CD4-positive, alpha-beta memory T cell (primary cell): ENCODE data around the gene PRUNE2. TPM values are rescaled to one million over a fixed set of nuclear protein-coding genes. Genes with fewer than 3 reads are reported as not detected.
"Not testable (repeated sequence)": the region's sequence is repeated elsewhere in the genome, so short reads cannot be mapped to it uniquely, and the experiment has no call there.

Experiments
- CTCF ChIA-PET: fragments of 350-600 bp; sonication (Branson Sonifier 250); formaldehyde crosslinking; loops from one replicate; lab custom pipeline; 2021; ENCODE audit warnings: inconsistent platforms; ENCODE audit not compliant: partially characterized antibody; lab: Charles Lee
- POLR2A ChIA-PET: fragments of 350-600 bp; sonication (Branson Sonifier 250); formaldehyde crosslinking; loops from one replicate; lab custom pipeline; 2021; ENCODE audit not compliant: partially characterized antibody; lab: Charles Lee
- DNase-seq, 5 donors: peaks; one replicate each; pipeline versions ENCODE4 v3.0.0 to v3.0.0-alpha.2; 2020 to 2022; ENCODE audit warnings: mixed read lengths in 1 of 5
- H3K27ac ChIP-seq: one replicate; pipeline ENCODE4 v1.7.0; 2013; ENCODE audit warnings: low read depth, low read length
- H3K27me3 ChIP-seq: 2 replicates; pipeline ENCODE4 v1.7.0; 2013; ENCODE audit warnings: mild to moderate bottlenecking, low read length, moderate library complexity; ENCODE audit not compliant: insufficient read depth
- H3K36me3 ChIP-seq: 2 replicates; pipeline ENCODE4 v1.7.0; 2013; ENCODE audit warnings: mild to moderate bottlenecking, low read length, moderate library complexity; ENCODE audit not compliant: insufficient read depth
- H3K4me1 ChIP-seq: 2 replicates; pipeline ENCODE4 v1.7.0; 2013; ENCODE audit warnings: mild to moderate bottlenecking, low read length, moderate library complexity; ENCODE audit not compliant: insufficient read depth
- H3K4me3 ChIP-seq, 2 donors: one replicate each; pipeline ENCODE4 v1.7.0; 2013; ENCODE audit warnings: low read length in 2 of 2, mild to moderate bottlenecking in 1 of 2
- H3K9me3 ChIP-seq, 2 donors: one replicate each; pipeline ENCODE4 v1.7.0; 2013; ENCODE audit warnings: low read length in 2 of 2, control low read depth in 1 of 2; ENCODE audit not compliant: control insufficient read depth in 1 of 2
- H3K27ac Mint-ChIP-seq, 7 donors: one replicate each; pipeline ENCODE4 v1.8.0; 2020 to 2021; ENCODE audit warnings: mixed read lengths in 7 of 7, mild to moderate bottlenecking in 6 of 7, inconsistent platforms in 3 of 7, moderate library complexity in 3 of 7
- H3K27me3 Mint-ChIP-seq, 2 donors: one replicate each; pipeline ENCODE4 v1.8.0; 2020 to 2021; ENCODE audit warnings: mixed read lengths in 2 of 2
- H3K36me3 Mint-ChIP-seq, 2 donors: one replicate each; pipeline ENCODE4 v1.8.0; 2020 to 2021; ENCODE audit warnings: mixed read lengths in 2 of 2, inconsistent platforms in 1 of 2, mild to moderate bottlenecking in 1 of 2
- H3K4me1 Mint-ChIP-seq, 4 donors: one replicate each; pipeline ENCODE4 v1.8.0; 2020 to 2021; ENCODE audit warnings: mixed read lengths in 4 of 4, mild to moderate bottlenecking in 1 of 4
- H3K4me3 Mint-ChIP-seq, 8 donors: one replicate each; pipeline ENCODE4 v1.8.0; 2020 to 2021; ENCODE audit warnings: mixed read lengths in 8 of 8, mild to moderate bottlenecking in 7 of 8, moderate library complexity in 6 of 8, inconsistent platforms in 3 of 8
- H3K9me3 Mint-ChIP-seq, 8 donors: one replicate each; pipeline ENCODE4 v1.8.0; 2020 to 2021; ENCODE audit warnings: mixed read lengths in 8 of 8, mild to moderate bottlenecking in 5 of 8, inconsistent platforms in 3 of 8, moderate library complexity in 1 of 8
- intact Hi-C: fragments of 100-400 bp; cut with micrococcal nuclease; formaldehyde crosslinking; loops from one replicate; pipeline ENCODE4 v1.15.1; 2023
- polyA plus RNA-seq, 2 donors: library from polyadenylated mRNA; unstranded; fragments of 300-500 nt; fragmentation: Illumina TruSeq; gene quantifications; one replicate each; pipeline ENCODE4 v1.2.3, GENCODE V29; 2021
- total RNA-seq, 2 experiments: library from RNA; stranded (reverse); gene quantifications; one replicate each; pipeline ENCODE4 v1.2.3, GENCODE V29; 2021

Gene PRUNE2
- total and polyA plus RNA-seq, 4 experiments from 2014 or later = 0.22 to 0.42 TPM; not detected in 2

DNA sequence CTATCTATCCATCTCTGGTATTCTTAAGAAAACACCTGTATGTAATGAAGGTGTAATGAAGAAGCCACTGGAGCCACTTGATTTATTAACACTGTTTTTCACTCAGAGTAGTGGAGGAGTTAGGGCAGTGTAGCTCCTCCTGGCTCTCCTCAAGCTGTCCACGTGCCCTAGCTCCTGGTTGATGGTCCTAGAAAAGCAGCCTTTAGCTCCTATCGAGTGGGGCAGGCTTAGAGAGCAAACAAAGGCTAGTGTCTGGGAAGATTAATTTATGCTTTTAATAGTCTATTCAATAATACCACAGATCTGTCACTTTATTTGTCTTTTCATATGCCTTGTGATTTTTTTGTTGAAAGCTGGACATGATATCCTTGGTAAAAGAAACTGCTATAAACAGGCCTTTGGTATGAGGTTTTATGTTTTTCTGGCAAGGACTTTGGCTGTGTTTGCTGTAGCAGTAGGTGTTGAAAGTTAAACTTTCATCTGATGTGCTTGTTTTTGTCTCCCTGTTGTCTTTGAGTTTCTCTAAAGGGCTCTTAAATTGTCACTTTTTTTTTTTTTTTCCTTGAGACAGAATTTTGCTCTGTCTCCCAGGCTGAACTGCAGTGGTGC is 305.8 kb downstream of the PRUNE2 start:
- ChIA-PET CTCF (interaction anchor here (0.9 kb wide), 1 partner anchor 9 kb away, joined by 3 read pairs; no protein-coding TSS in a partner anchor), POLR2A (no interaction called here)
- Mint-ChIP-seq H3K9me3 (no peaks in the 10 kb centered on the region), H3K4me3 (no peak overlapping the region), H3K36me3 (no peaks in the 10 kb centered on the region), H3K27ac (no peak overlapping the region), H3K4me1 (no peaks in the 10 kb centered on the region), H3K27me3 (no peaks in the 10 kb centered on the region)
- Histone ChIP-seq H3K27me3 (no peaks in the 10 kb centered on the region), H3K27ac (no peak overlapping the region), H3K4me3 (no peak overlapping the region), H3K36me3 (no peaks in the 10 kb centered on the region), H3K9me3 (no peaks in the 10 kb centered on the region), H3K4me1 (no peaks in the 10 kb centered on the region)
- DNase-seq = no peak
- intact Hi-C loops = no loop called here

DNA sequence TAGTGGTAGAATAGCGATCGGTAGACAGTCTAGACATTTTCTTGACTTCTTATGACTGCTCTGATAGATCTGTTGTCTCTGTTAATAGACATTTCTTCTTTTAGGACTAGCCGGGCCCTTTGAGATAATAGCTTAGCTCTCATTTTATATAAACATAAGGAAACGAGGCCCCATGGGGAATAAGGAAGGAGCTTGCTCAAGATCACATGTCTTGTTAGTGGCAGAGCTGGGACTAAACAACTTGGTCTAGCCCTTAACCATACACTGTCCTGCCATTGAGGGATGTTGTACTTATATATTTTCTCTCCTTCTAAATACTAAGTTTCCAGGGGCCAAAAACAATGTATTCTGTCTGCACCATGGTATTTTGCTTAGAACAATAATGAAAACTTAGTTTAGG is 306.9 kb downstream of the PRUNE2 start:
- Mint-ChIP-seq H3K4me3 (no peak overlapping the region), H3K36me3 (no peaks in the 10 kb centered on the region), H3K27ac (no peak overlapping the region), H3K4me1 (no peaks in the 10 kb centered on the region), H3K27me3 (peaks cover 0 to 4% of the 10 kb centered on the region in 2 donors), H3K9me3 (peaks cover 0 to 2% (median 0%) of the 10 kb centered on the region in 8 donors)
- Histone ChIP-seq H3K36me3 (no peaks in the 10 kb centered on the region), H3K27ac (no peak overlapping the region), H3K4me1 (no peaks in the 10 kb centered on the region), H3K4me3 (no peak overlapping the region), H3K9me3 (no peaks in the 10 kb centered on the region), H3K27me3 (no peaks in the 10 kb centered on the region)
- intact Hi-C loops = no loop called here
- ChIA-PET CTCF (no interaction called here), POLR2A (no interaction called here)
- no peak for DNase-seq

DNA sequence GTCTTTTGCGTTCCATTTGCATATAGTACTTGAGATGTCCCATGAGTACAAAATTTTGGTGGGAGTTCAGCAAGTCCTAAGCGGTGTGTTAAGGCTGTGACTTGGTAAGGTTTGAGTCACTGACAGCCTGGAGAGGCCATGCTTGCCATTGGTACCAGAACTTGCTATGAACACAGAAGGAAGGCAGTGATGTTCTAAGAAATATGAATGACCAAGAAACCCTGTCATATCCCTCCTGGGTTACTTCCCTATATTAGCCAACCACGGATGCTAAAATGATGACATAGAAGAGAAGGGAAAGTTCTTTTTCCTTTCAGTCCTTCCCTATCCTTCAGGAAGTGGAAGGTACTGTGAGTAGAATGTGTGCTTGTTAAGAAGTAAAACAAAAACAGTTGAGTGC is 310.3 kb downstream of the PRUNE2 start:
- ChIA-PET CTCF (no interaction called here), POLR2A (no interaction called here)
- no peak overlapping the region for H3K4me3 ChIP-seq
- no peak for DNase-seq
- H3K36me3 Mint-ChIP-seq = no peaks in the 10 kb centered on the region
- no peaks in the 10 kb centered on the region for H3K27me3 ChIP-seq
- H3K4me1 Mint-ChIP-seq = peaks cover 0 to 7% (median 2%) of the 10 kb centered on the region in 4 donors
- no peaks in the 10 kb centered on the region for H3K9me3 ChIP-seq
- H3K36me3 ChIP-seq = no peaks in the 10 kb centered on the region
- H3K27me3 Mint-ChIP-seq = peaks cover 0 to 4% of the 10 kb centered on the region in 2 donors
- peaks cover 0 to 2% (median 0%) of the 10 kb centered on the region in 8 donors for H3K9me3 Mint-ChIP-seq
- no peak overlapping the region for H3K27ac ChIP-seq
- H3K4me1 ChIP-seq = no peaks in the 10 kb centered on the region
- intact Hi-C loops = no loop called here
- no peak overlapping the region for H3K4me3 Mint-ChIP-seq
- H3K27ac Mint-ChIP-seq = no peak overlapping the region

DNA sequence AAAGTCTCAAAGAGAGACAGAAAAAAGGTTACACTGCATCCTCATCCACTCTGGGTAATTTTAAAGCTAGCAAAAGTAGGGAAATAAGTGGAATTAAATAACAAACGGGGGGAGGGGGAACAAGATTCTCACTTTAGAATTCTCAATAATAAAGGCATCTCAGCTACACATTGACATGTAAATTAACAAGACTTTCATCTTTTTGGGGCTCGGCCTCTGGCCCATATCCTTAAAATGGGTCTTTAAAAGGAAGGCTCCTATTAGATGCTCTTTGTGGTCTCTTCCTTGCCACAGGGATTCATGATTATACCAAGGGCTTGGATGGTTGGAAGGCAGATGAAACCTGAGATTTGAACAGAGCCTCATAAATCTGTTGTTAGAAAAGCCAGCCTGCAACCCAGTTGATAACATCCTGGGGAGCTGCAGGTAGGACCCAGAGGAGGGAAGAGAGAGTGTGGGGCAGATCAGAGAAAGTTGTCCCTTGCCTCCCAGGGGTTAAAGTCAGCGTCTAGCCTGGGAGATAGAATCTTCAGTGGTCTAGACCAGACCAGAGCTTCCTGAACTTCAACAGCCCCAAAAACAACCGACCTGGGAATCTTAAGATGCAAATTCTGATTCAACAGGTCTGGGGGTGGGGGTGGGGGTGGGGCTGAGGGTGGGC is 311.0 kb downstream of the PRUNE2 start:
- Mint-ChIP-seq H3K36me3 (no peaks in the 10 kb centered on the region), H3K4me3 (no peak overlapping the region)
- CTCF ChIA-PET = no interaction called here

DNA sequence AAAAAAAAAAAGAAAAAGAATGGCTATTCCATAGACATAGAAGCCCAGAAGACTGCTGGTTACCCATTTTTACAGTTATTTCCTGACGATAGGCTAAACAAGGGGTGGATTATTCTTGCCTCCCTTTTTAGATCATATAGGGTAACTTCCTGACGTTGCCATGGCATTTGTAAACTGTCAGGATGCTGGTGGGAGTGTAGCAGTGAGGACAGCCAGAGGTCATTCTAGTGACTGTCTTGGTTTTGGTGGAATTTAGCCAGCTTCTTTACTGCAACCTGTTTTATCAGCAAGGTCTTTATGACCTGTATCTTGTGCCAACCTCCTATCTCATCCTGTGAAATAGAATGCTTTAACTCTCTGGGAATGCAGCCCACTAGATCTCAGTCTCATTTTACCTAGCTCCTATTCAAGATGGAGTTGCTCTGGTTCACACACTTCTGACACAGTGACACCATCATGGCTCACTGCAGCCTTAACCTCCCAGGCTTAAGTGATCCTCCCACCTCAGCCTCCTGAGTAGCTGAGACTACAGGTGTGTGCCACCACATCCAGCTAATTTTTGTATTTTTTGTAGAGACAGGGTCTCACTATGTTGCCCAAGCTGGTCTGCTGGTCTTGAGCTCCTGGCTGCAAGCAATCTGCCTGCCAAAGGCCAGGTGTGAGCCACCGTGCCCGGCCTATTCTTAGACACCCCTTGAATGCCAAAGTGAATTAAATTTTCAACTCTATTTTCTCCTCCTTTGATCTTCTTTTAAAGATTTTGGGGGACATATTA is 311.8 kb downstream of the PRUNE2 start:
- H3K4me3 Mint-ChIP-seq, DNase-seq, H3K36me3 ChIP-seq, H3K9me3 ChIP-seq, H3K36me3 Mint-ChIP-seq, H3K4me3 ChIP-seq, H3K27ac ChIP-seq, H3K9me3 Mint-ChIP-seq, H3K27me3 Mint-ChIP-seq, POLR2A ChIA-PET, CTCF ChIA-PET, H3K27ac Mint-ChIP-seq, H3K4me1 ChIP-seq, H3K4me1 Mint-ChIP-seq, intact Hi-C loops, H3K27me3 ChIP-seq: not testable (repeated sequence)

More for the DNA sequence above, 311.0 kb downstream of the PRUNE2 start:
- Histone ChIP-seq H3K4me3 (no peak overlapping the region), H3K27ac (no peak overlapping the region), H3K36me3 (no peaks in the 10 kb centered on the region), H3K4me1 (no peaks in the 10 kb centered on the region), H3K9me3 (no peaks in the 10 kb centered on the region), H3K27me3 (no peaks in the 10 kb centered on the region)
- POLR2A ChIA-PET = no interaction called here
- Mint-ChIP-seq H3K27me3 (peaks cover 0 to 4% of the 10 kb centered on the region in 2 donors), H3K9me3 (peaks cover 0 to 2% (median 0%) of the 10 kb centered on the region in 8 donors), H3K27ac (no peak overlapping the region), H3K4me1 (peaks cover 0 to 7% (median 2%) of the 10 kb centered on the region in 4 donors)
- intact Hi-C loops = no loop called here
- no peak for DNase-seq

DNA sequence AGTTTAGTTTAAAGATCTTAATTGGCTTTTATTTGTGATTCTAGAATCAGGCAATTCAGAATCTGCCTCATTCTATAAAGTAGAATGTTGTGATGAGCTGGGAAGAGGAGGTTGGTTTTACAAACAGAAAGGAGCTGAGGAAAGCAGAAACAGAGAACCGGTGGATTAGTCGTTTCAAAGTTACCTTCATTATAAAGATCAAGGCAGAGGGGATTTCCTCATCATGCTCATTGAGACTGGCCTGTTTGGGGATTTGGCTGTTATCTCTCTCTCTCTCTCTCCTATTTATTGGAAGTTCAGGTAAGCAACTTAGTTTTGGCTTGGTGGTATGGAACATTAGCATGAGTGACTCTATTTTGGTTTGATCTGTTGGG is 313.0 kb downstream of the PRUNE2 start:
- H3K27me3 Mint-ChIP-seq = peaks cover 0 to 4% of the 10 kb centered on the region in 2 donors
- H3K27ac Mint-ChIP-seq = no peak overlapping the region
- no peaks in the 10 kb centered on the region for H3K36me3 Mint-ChIP-seq
- Histone ChIP-seq H3K27ac (no peak overlapping the region), H3K36me3 (no peaks in the 10 kb centered on the region), H3K4me3 (no peak overlapping the region), H3K9me3 (no peaks in the 10 kb centered on the region), H3K27me3 (no peaks in the 10 kb centered on the region), H3K4me1 (no peaks in the 10 kb centered on the region)
- H3K9me3 Mint-ChIP-seq = peaks cover 0 to 2% (median 0%) of the 10 kb centered on the region in 8 donors
- H3K4me3 Mint-ChIP-seq = no peak overlapping the region
- H3K4me1 Mint-ChIP-seq = peaks cover 0 to 7% (median 2%) of the 10 kb centered on the region in 4 donors
- intact Hi-C loops = no loop called here
- no peak for DNase-seq
- POLR2A ChIA-PET = interaction anchor here (0.6 kb wide), 1 partner anchor 236 kb away, joined by 4 read pairs; no protein-coding TSS in a partner anchor
- CTCF ChIA-PET = no interaction called here
